Fibroblast of gingiva (primary cell): ENCODE measurements around the gene MMP24.
"Not testable (repeated sequence)": the region's sequence is repeated elsewhere in the genome, so short reads cannot be mapped to it uniquely, and the experiment has no call there.

Experiments used
- DNase-seq: peaks from one replicate; pipeline ENCODE4 v3.0.0-alpha.2; 2011; ENCODE audit warnings: low read depth

MMP24 gene

GRCh38 chr20:35226126-35226883 is at the start of gene MMP24:
Gene MMP24, plus strand, starts transcription at chr20:35226690. Its CDS starts 49 bp downstream, at chr20:35226739.
- no peak for DNase-seq

DNA sequence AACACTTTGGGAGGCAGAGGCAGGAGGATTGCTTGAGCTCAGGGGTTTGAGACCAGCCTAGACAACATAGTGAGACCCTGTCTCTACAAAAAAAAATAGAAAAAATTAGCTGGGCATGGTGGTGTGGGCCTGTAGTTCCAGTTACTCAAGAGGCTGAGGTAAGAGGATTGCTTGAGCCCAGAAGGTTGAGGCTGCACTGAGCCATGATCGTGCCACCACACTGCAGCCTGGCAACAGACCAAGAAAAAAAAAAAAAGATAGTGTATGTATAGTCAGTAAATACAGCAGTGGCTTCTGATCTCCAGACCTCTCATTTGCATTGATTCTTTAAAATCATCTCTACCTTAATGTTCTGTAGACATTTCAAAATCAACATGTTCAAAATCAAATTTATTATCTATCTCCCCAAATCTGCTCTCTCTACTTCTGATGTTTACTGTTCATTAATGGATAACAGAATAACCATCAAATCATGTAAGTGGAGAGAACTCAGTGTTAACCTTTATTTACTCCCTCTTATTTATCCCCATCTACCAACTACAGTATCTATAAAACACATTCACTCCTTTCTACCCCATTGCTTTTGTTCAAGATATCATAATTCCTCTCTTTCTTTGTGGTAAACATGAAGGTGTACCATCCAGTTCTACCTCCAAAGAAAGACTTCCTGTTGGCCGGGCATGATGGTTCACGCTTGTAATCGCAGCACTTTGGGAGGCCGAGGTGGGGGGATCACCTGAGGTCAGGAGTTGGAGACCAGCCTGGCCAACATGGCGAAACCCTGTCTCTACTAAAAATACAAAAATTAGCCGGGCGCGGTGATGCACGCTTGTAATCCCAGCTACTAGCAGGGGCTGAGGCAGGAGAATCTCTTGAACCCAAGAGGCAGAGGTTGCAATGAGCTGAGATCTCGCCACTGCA is 46.9 kb upstream of the MMP24 start:
- DNase-seq: no peak

- no peak for DNase-seq
These were observed 46.2 kb upstream of the MMP24 start for GRCh38 chr20:35180266-35180665.

- peak; percentile 33 for DNase-seq
These were observed 44.8 kb upstream of the MMP24 start for GRCh38 chr20:35181731-35182130.

DNA sequence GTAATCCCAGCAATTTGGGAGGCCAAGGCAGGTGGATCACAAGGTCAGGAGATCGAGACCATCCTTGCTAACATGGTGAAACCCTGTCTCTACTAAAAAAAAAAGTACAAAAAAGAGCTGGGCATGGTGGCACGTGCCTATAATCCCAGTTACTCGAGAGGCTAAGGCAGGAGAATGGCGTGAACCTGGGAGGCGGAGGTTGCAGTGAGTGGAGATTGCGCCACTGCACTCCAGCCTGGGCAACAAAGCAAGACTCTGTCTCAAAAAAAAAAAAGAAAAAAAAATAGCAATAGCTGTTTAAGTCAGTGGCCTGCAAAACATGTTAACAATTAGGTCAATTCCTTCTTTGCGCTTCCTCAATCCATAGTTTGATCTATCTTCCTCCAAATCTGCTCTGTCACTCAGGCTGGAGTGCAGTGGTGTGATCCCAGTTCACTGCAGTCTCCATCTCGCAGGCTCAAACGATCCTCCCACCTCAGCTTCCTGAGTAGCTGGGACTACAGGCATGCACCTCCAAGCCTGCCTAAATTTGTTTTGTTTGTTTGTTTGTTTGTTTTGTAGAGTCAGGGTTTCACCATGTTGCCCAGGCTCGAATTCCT is 39.7 kb upstream of the MMP24 start:
- not testable (repeated sequence) for DNase-seq

DNA sequence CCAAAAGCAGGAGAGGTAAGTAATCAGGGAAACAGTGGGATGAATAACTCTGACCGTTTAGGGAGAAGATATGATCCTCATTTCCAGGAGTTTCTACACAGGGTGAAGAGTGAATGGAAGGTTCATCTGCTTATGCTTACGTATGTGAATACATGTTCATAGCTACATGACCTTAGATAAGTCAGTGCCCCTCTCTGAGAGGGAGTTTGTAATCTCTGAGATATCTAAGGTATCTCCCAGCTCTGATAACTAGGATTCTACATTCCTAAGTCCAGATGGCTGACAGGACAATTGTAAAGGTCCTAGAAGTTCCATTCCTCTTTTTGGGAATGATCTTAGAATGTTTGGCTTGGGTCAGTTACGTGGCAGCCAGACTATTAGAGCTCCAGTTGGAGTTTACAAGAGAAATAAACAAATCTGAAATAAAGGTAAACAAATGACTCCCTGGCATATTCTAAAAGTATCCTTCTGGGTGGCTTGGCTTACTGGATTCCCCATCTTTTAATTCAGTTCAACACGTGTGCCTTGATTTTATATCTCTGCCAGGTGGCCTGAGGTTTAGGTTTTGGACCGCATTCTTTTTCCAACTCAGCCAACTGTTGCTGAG is 38.8 kb upstream of the MMP24 start:
- peak; percentile 1 for DNase-seq

DNA sequence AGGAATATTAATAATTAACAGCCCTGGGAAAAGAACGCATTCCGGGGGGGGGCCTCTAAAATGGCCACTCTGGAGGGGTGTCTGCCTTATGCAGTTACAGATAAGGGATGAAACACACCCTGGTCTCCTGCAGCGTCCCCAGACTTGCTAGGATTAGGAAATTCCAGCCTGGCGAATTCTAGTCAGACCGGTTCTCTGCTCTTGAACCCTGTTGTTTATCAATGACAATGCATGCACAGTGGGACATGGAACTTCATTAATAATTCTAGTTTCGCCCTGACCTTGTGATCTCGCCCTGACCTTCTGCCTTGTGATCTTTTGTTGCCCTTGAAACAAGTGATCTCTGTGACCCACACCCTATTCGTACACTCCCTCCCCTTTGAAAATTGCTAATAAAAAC is 37.3 kb upstream of the MMP24 start:
- DNase-seq: not testable (repeated sequence)

- no peak for DNase-seq
These were observed 35.9 kb upstream of the MMP24 start for GRCh38 chr20:35190556-35190955.

DNA sequence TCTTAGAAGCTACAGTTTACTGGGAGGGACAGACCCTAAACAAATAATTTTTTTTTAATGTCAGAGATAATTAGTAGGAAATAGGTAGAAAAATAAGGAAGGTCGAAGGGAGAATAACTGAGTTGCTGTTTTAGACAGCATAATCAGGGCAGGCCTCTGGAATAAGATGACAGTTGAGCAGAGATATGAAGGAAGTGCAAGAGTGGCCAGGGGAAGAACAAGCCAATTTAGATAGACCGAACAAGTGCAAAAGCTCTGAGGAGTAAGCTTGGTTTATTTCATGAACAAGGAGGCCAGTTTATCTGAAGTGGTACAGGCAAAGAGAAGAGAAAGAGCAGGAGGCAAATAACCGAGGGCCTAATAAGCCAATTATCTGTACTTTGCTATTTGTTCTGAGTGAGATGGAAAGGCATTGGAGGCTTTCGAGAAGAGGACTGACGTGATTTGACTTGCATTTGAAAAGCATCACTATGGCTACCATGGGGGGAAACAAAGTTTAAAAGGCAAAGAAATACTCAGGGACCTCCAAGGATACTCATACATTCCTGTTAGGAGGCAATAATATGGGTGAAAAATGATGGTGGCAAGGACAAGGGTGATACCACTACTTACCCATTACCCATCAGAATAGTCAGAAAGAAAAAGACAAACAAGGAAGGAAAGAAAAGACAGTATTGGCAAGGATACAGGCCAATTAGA is 34.9 kb upstream of the MMP24 start:
- no peak for DNase-seq

DNA sequence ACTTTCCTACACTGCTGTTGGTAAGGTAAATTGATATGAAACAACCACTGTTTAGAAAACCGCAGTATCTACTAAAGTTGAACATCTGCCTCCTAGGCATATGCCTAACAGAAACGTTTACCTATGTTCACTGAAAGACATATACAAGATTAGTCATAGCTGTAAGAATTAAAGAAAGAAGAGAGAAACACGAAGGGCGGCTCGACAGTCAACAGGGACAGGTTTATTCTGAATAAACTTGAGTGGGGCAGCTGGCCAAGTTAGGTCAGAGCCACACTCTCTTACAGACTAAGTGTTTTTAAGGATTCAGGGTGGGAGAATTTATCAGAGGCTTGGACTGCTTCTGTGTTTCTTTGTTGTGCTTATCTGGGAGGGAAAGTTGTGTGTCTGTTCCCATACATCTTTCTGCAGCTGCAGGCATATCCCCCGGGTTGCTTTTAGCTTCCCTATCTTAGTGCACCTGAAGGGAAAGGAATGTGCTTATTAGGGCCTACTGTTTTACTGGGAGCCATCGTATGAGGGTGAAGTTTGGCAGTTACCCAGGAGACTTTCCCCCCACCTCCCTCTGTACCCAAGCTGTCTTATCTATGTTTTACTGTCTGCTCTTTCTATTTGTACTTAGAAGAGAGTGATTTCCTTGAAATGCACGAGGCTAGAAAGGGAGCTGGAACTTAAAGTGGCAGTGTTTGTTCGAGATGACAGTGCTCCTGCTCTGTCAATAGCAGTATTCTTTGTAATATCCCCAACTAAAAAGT is 34.2 kb upstream of the MMP24 start:
- no peak for DNase-seq

- not testable (repeated sequence) for DNase-seq
These were observed 33.3 kb upstream of the MMP24 start for GRCh38 chr20:35193031-35193791.

- no peak for DNase-seq
These were observed 30.2 kb upstream of the MMP24 start for GRCh38 chr20:35196313-35196712.

- peak; percentile 28 for DNase-seq
These were observed 26.8 kb upstream of the MMP24 start for GRCh38 chr20:35199740-35200139.

DNA sequence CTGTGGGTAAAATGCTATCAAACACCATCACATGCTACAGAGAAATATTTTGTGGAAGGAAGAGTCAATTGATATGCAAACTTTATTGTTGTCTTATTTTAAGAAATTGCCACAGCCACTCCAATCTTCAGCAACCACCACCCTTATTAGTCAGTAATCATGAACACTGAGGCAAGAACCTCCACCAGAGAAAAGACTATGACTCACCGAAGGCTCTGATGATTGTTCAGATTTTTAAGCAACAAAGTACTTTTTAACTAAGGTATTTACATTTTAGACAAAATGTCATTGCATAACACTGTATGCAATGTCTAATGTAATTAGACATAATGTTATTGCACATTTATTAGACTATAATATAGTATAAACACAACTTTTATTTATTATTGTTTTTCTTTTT is 26.2 kb upstream of the MMP24 start:
- peak; percentile 82 for DNase-seq

DNA sequence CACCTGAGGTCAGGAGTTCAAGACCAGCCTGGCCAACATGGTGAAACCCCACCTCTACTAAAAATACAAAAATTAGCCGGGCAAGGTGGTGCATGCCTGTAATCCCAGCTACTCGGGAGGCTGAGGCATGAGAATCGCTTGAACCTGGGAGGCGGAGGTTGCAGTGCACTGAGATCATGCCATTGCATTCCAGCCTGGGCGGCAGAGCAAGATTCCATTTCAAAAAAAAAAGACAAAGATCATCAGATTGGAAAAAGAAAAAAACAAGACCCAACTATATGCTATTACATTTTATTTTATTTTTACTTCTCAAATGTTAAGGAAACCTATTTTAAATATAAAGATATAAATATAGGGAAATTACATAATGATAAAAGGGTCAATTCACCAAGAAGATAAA is 25.0 kb upstream of the MMP24 start:
- not testable (repeated sequence) for DNase-seq

- DNase-seq: no peak
These were observed 19.7 kb upstream of the MMP24 start for GRCh38 chr20:35206802-35207201.

- DNase-seq: peak; percentile 64
These were observed 18.4 kb upstream of the MMP24 start for GRCh38 chr20:35207950-35208611.

- DNase-seq: no peak
These were observed 11.2 kb upstream of the MMP24 start for GRCh38 chr20:35215066-35215956.

DNA sequence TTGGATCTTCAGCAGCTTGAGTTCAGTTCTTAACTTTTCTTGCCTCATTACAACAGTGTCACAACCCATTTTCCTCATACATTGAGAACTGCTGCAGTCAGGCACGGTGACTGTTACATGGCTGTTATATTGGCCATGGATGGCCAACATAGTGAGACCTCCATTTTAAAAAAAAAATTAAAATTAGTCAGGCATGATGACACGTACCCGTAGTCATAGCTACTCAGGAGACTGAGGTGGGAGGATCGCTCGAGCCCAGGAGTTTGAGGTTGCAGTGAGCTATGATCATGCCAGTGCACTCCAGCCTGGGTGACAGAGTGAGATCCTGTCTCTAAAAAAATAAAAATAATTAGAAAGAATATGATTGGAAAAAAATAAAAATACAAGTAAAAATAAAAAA is 9.9 kb upstream of the MMP24 start:
- no peak for DNase-seq
